ENCODE measurements around the gene SLC25A17. TPM values are rescaled to one million over a fixed set of nuclear protein-coding genes. Genes with fewer than 3 reads are reported as not detected.

Gene SLC25A17
- total and polyA plus RNA-seq, 2 donors (not counting 1 experiment from before 2014, with no cell fraction given) = 12.9 to 28.7 TPM

DNA sequence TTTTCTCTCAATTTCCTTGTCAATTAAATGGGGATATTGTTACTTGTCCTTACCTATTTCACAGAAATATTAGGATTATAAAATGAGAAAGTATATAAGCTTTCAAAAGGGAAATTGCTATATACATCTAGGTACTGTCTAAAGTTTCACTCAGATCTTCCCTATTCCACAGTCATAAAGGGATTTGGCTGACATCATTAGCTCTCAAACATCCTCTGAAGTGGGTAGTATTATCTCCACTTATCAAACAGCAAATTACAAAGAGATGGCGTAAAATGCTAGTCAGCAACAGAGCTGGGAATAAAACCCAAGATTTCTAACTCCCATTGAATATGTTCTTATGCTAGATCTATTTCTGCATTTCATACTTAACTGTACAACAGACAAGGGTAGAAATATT lies 50.9 kb downstream of the SLC25A17 start:
- Histone ChIP-seq H3K4me3 (replicated peaks in 1 of 4; ENCODE audit: control extremely low read depth in 1 of 4, insufficient read depth in 1 of 4, low read depth in 3 of 4, low read length in 4 of 4) (no peak overlapping the region), H4K20me1 (ENCODE audit: control insufficient read depth, extremely low read depth, insufficient read depth, low read length) (no peaks in the 10 kb centered on the region), H3K27ac (ENCODE audit: insufficient read depth, low read length) (no peak overlapping the region), H3K9ac (ENCODE audit: insufficient read depth, low read length) (no peak overlapping the region), H3K4me1 (ENCODE audit: control insufficient read depth, extremely low read depth, insufficient read depth, low read length) (no peaks in the 10 kb centered on the region), H2AFZ (ENCODE audit: low read length) (no peak overlapping the region), H3K36me3 (ENCODE audit: control insufficient read depth, insufficient read depth, low read length) (no peaks in the 10 kb centered on the region), H3K4me2 (ENCODE audit: extremely low read depth, insufficient read depth, low read length) (no peak overlapping the region), H3K9me3 (ENCODE audit: control insufficient read depth, insufficient read depth, low read depth, low read length) (no peaks in the 10 kb centered on the region), H3K27me3 (ENCODE audit: control insufficient read depth, insufficient read depth, low read length) (no peaks in the 10 kb centered on the region), H3K79me2 (ENCODE audit: control insufficient read depth, insufficient read depth, low read length) (no peaks in the 10 kb centered on the region)
- DNase-seq (ENCODE audit: low read depth in 2 of 2) = no peak
- TF ChIP-seq CTCF (conservative IDR thresholded peaks at IDR 0.05 in 1 of 2, IDR thresholded peaks at IDR 0.05 in 1 of 2; ENCODE audit: low read depth in 1 of 2, low read length in 2 of 2) = no peak

GRCh38 chr22:40766956-40767355 lies 52.2 kb downstream of the SLC25A17 start:
- no peak for TF ChIP-seq EZH2 (IDR thresholded peaks at IDR 0.05; ENCODE audit: low read length, missing control alignments)
- no peak for TF ChIP-seq CTCF (conservative IDR thresholded peaks at IDR 0.05 in 1 of 2, IDR thresholded peaks at IDR 0.05 in 1 of 2; ENCODE audit: low read depth in 1 of 2, low read length in 2 of 2)
- no peaks in the 10 kb centered on the region for H4K20me1 ChIP-seq (ENCODE audit: control insufficient read depth, extremely low read depth, insufficient read depth, low read length)
- H3K27me3 ChIP-seq (ENCODE audit: control insufficient read depth, insufficient read depth, low read length) = no peaks in the 10 kb centered on the region
- no peaks in the 10 kb centered on the region for H3K9me3 ChIP-seq (ENCODE audit: control insufficient read depth, insufficient read depth, low read depth, low read length)
- no peak overlapping the region for H3K9ac ChIP-seq (ENCODE audit: insufficient read depth, low read length)
- no peak overlapping the region for H3K4me2 ChIP-seq (ENCODE audit: extremely low read depth, insufficient read depth, low read length)
- no peaks in the 10 kb centered on the region for H3K4me1 ChIP-seq (ENCODE audit: control insufficient read depth, extremely low read depth, insufficient read depth, low read length)
- no peaks in the 10 kb centered on the region for H3K36me3 ChIP-seq (ENCODE audit: control insufficient read depth, insufficient read depth, low read length)
- H3K79me2 ChIP-seq (ENCODE audit: control insufficient read depth, insufficient read depth, low read length) = no peaks in the 10 kb centered on the region
- no peak overlapping the region for H2AFZ ChIP-seq (ENCODE audit: low read length)
- H3K4me3 ChIP-seq (replicated peaks in 1 of 4; ENCODE audit: control extremely low read depth in 1 of 4, insufficient read depth in 1 of 4, low read depth in 3 of 4, low read length in 4 of 4) = no peak overlapping the region
- no peak for DNase-seq (ENCODE audit: low read depth in 2 of 2)
- H3K27ac ChIP-seq (ENCODE audit: insufficient read depth, low read length) = no peak overlapping the region

DNA sequence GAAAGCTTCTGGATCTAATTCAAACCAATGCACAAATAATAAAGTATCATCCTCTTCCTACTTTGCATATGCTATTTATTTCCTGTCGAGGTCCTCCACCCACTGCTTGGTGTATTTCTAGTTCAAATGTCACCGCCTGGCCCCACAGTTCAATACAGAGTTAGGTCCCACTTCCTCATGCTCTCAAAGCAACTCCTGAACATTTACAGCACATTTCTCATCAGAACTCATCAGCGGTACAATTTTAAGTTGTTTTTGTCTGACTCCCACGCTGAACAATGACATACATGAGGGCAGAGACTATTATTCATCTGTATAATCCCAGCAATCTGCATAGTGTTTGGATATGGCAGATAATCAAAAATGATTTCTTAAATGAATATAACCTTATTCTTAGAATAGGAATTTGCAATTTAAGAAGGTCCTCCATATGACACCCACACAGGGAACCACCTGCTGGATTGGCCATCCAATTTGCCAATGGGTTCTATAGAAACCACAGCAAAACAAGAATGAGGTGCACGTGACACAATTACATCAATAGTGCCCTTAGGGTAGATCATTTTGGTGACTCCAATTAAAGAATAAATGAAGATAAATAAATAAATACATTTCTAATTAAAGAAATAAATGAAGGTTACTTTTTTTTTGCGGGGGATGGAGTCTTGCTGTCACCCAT lies 54.2 kb downstream of the SLC25A17 start:
- TF ChIP-seq EZH2 (IDR thresholded peaks at IDR 0.05; ENCODE audit: low read length, missing control alignments) (no peak), CTCF (conservative IDR thresholded peaks at IDR 0.05 in 1 of 2, IDR thresholded peaks at IDR 0.05 in 1 of 2; ENCODE audit: low read depth in 1 of 2, low read length in 2 of 2) (no peak)
- Histone ChIP-seq H3K79me2 (ENCODE audit: control insufficient read depth, insufficient read depth, low read length) (no peaks in the 10 kb centered on the region), H4K20me1 (ENCODE audit: control insufficient read depth, extremely low read depth, insufficient read depth, low read length) (no peaks in the 10 kb centered on the region), H2AFZ (ENCODE audit: low read length) (no peak overlapping the region), H3K4me1 (ENCODE audit: control insufficient read depth, extremely low read depth, insufficient read depth, low read length) (no peaks in the 10 kb centered on the region), H3K9ac (ENCODE audit: insufficient read depth, low read length) (no peak overlapping the region), H3K27me3 (ENCODE audit: control insufficient read depth, insufficient read depth, low read length) (no peaks in the 10 kb centered on the region), H3K27ac (ENCODE audit: insufficient read depth, low read length) (no peak overlapping the region), H3K4me2 (ENCODE audit: extremely low read depth, insufficient read depth, low read length) (no peak overlapping the region), H3K9me3 (ENCODE audit: control insufficient read depth, insufficient read depth, low read depth, low read length) (no peaks in the 10 kb centered on the region), H3K36me3 (ENCODE audit: control insufficient read depth, insufficient read depth, low read length) (no peaks in the 10 kb centered on the region), H3K4me3 (replicated peaks in 1 of 4; ENCODE audit: control extremely low read depth in 1 of 4, insufficient read depth in 1 of 4, low read depth in 3 of 4, low read length in 4 of 4) (no peak overlapping the region)
- no peak for DNase-seq (ENCODE audit: low read depth in 2 of 2)

Measured in fibroblast of lung (primary cell).